GM18511 (cell line): ENCODE data around the gene MYLK4.
A peak's percentile ranks its signal among the peaks of the same experiment; 100 is the strongest.

Source experiments
- ATAC-seq: cut with Tn5 transposase; IDR thresholded peaks from one replicate; pipeline ENCODE4 v1.9.1; 2021; ENCODE audit warnings: mild to moderate bottlenecking, moderate library complexity; ENCODE audit not compliant: unreplicated experiment

Gene MYLK4

DNA sequence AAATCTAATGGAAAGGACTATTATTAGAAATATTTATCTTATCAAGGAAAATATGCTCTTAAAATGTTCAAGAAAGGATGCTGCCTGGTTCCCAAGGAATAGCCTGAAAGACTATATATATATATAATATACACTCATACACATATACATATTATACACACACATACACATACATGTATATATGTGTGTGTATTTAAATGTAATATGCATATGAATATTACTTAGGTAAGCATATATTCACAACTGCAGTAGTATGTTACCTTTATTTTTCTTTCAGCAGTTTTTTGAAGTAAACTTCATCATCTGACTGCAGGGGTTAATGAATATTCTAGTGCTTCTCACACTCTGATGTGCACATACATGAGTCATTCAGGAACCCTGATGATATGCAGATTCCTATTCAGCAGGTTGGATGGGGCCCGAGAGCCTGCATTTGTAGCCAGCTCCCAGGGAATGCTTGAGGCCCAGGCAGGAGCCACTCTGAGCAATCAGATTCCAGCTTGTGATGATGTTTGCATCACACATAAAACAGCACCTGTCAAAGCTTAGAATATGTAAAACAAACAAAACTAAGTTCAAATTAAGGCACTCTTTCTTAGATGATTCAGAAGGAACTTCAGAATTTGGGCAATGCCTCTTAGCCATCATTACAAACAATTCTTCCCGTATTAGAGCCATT is 16.1 kb downstream of the MYLK4 start:
- no peak for ATAC-seq

DNA sequence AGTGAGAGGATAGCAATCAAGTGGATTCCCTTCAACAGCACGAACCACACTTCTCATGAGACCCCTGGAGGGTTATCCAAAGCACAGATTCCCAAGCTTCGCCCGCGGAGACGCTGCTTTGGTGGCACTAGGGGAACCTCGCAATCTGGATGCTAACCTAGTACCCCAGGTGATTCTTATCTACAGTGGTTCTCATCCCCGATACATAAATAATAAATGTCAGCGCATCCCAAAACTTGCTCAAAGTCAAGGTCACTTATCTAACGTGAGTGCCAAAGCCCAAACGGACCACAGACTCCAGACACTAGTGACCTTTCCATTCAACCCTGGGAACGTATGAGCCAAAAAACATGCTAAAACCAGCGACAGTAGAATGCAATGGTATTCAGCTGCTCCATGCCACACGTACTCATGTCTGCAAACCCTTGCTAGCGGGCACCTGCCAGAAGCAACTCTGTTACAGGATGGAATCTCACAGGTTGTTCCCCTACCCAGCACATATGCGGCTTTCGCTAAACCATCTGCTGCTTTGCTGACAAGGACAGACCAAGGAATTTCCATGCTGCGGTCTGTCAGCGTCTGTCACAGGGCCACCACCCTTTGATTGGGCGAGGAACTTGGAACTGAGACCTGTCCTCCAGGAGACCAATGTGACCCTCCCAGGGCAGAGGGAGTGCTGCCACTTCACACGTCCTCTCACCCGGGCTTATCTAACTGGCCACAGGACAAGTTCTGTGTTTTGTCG is 16.8 kb downstream of the MYLK4 start:
- no peak for ATAC-seq

DNA sequence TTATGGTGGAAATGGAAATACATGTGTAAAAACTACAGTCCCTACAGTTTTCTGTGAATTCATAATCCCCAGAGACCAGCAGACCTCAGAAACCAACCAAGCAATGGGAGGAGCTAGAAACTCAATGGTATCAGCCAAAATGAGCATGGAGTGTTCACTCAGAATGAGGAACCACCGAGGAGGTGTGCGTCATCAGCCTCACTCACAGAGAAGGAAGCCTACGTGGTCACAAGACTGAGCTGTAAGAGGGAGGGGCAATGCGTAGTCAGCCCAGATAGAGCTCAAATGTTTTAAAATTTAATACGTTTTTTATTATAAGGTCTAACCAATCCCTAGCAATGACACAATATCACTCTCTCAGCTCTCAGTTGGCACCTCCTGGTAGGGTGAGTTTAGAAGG is 17.4 kb downstream of the MYLK4 start:
- peak; percentile 92 for ATAC-seq

DNA sequence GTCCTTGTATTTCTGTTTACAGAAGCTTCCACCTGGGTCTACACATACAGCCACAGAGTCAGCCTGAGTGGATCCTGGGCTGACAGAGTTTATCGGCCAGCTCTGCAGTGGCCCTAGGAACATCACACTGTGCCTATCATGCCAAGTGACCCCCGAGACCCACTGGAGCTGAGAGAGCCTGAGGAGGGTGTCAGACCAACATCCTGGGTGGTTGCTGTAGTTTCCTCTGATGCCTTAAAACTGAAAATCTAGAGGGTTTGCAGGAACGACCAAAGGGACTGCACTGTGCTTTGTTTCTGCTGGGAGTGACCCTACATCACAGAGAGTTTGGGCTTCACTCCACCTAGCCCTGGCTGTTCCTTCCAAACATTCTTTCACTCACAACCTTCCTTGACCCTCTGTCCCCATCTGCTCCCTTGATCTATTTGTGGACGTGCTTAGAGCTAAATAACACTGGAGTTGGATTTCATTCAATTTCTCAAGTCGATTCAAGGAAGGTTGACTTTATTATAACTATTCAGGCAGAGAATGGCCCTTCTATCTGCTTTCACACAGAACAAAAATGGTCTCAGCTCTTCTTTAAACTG is 18.1 kb downstream of the MYLK4 start:
- no peak for ATAC-seq

DNA sequence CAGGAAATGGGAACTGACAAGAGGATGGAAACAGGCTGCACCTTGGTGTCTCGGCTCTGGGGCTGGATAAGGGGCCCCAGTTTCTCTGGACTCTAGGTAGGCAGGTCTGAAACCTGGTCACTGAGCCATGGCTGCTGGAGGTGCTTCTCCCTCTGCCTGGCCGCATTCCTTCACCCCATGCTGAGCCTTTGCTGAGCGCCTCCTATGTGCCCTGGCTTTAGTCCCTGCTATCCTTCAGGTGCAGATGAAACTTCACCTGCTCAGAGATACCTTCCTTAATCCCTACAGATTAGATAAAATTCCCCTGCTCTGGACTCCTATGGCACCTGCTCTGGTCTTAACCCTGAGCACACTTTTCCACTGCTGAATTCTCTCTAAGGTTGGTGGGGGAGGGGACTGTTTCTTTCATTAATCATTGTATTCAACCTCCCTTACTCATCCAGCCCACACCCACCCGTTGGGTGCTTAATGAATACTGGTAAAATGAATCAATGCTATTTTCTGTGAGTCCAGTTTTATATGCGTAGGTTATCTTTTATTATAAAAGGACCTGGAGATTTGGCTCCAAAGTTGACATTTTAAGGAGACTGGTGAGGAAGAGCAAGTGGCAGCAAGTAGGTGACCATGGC is 19.3 kb downstream of the MYLK4 start:
- ATAC-seq, result no peak

DNA sequence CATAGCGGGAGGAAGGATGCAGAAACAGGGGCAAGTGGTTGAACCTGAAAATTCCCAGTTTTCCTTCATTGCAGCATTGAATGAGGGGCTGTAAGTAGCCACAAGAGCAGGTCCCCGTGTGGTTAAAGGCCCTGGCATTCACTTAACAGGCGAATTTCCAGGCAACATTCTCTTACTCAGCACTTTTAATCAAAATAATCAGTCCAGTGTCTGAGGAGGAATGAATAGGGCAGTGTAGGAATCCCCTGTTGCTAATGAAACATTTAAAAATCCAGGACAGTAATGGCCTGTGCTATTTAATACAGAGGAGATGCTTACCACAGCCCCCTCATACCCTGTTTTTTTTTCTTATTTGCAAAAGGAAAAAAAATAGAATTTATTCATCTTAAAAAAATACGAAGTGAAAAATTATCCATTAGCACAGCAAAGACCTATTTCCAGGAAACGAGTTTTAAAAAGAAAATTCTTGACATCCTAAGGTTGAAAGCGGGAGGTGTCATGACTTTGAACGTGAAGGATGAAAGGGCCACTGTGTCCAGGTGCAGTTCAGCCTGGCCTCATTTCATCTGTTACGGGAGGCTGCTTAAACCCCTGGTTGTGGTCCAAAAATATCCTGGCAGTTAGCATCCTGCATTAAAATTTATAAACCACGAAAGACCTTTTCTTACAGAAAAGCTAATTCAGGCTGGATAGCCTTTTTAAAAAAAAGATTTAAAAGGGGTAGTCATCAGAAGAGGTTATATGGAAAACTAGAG is 20.2 kb downstream of the MYLK4 start:
- ATAC-seq, result no peak

DNA sequence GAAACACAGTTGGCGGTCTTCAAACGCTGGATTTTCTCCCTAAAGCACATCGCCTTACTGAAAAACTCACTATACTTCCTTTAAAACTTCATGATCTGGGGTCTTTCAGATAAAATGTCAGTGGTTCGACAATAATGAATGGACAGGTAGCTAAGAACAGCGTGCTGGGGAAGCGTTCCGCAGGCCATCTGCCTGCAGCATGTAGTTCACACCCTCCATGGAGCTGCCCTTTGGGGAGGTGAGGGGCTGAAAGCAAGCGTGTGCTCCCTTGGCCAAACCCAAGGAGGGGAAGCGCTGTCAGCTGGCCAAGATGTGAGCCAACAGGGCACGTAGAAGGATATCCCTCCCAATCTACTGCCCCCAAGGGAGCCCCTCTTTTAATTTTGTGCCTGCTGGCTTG is 20.8 kb downstream of the MYLK4 start:
- ATAC-seq, result no peak

DNA sequence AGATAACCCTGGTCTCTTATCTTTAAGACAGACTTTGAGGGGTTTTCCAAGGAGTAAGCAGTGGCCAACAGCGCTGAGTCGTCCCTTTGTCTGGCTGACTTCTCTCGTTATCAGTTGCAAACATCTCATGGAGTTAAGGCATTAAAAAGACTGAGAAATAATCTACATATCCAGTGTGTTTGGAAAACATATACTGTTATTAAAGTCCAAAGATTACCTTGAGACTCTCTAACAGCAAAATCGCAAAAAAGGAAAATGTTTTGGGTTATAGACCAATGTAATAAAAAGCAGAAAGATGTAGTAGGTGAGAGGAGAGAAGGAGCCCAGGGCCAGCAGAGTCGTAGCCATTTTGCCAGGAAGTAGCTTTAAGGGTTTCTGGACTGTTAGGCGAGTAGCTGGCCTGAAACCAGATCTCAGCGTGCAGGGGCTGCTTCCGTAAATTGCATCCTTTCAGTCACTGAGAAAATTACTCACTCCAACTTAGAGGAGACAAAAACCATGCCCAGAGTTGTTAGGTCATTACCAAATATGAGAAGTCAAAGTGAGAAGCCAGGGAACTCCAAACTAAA is 24.6 kb downstream of the MYLK4 start:
- ATAC-seq, result peak; percentile 80

DNA sequence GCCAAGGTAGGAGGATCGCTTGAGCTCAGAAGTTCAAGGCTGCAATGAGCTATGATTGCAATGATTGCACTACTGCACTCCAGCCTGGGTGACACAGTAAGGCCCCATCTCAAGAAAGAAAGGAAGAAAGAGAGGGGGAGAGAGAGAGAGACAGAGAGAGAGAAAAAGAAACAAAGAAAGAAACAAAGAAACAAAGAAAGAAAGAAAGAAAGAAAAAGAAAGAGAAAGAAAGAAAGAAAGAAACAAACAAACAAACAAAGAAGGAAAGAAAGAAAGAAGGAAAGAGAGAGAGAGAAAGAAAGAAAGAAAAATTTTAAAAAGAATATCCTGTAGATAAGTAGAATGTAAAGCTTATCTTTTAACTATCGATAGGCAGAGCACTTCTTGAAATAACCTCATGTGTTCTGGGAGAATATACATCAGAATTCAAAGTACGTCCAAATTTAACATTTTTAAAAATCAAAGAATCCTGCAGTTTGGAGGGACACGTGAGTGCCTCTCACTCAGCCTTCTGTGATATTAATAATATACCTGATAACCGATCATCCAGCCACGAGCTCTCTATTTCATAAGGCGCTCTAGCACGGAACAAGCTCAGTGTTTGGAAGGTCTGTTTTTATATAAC is 25.2 kb downstream of the MYLK4 start:
- ATAC-seq, result no peak

DNA sequence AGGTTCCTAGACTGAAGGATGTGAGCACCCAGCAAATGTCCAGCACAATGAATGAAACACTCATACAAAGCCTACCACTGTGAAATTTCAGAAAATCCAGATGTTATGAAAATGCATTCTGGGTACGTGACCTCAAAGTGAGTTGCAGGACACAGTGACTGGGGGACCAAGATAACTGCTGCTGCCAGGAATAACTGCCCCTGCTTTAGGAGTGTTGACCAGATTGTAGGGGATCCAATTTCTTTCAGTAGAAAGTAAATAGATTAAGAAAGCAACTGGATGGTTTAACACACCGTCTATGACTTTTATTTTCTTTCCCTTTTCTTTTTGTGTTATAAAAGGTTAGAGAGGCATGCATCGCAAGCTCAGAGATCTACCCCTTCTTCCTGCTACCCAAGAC is 29.5 kb downstream of the MYLK4 start:
- no peak for ATAC-seq

DNA sequence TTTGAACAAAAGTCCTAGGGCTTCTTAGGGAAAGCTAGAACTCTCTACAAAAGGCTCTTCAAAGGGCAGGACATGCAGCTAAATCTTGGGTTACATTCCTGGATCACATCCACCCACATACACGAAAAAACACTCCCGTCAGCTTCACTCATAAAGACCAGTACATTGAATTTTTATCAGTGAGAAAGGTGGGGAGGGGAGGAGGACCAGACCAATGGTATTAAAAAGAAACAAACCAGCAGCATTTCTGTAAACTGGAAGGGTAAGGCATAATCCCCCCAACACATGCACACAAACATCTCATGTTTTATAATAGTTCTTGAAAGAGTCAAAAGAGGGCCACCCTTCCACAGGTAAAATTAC is 31.6 kb downstream of the MYLK4 start:
- no peak for ATAC-seq

DNA sequence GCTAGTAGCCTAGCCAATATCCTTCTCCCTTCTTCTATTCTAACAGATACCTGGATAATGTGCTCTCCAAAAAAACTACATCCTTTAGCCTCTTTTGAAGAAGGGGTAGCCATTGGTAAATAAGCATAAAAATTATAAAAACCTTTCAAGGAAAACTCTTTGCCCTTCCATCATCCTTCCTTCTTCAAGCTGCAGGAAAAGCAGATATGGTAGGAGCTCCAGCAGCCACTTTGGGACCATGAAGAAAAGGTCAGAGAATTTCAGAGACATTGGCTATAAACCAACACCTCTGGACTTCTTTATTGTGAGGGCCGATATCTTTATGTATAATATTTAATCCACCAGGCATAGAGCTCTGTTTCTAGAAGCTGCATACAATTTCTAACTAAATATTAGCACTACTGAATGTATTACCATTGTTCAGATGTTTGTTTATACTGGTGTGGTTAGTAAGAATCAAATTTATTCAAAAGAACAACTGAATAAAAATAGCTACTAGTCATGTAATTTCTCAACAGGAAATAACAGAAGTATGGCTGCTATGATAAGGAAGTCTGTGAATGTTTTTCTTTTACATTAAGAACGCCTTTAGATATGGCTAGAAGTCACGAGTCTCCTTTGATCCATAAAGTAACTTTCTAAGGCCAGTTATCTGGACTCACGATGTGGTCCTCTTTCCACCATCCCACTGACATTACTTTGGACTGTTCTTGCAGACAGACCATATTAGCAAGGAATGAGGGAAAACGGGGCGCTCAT is 32.2 kb downstream of the MYLK4 start:
- ATAC-seq, result no peak

DNA sequence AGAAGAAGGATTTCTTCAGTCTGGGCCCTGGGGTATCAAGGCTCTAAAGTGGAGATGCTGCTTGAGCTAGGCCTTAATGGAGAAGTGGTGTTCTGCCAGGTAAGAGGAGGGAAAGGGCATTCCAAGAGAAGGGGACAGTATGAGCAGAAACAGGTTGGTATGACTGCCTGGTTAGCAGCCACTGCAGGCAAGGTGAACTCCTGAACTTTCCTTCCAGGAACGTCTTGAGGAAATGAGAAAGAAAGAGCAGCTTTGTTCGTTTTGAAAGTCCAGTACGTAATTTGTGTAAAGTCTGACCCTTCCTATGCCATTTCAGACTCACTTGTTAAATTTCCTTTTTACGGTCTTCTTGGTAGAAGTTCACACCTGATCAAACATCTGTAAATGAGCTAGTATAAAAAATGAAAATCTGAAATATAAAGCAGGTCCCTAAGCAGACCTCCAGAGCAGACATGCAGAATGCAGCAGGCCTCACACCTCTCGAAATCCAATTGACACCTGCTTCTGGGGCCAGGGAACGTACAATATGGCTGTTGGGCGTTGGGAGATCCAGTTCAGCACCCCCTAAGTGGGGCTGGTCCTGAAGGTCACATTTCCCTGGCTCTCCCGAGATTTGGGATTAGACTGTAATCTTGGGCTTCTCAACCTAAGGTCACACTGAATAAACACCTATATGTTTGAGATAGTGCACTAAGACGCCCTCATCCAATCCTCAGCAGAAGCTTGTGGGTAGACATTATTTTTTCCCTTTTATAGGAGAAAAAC is 33.6 kb downstream of the MYLK4 start:
- ATAC-seq, result no peak

DNA sequence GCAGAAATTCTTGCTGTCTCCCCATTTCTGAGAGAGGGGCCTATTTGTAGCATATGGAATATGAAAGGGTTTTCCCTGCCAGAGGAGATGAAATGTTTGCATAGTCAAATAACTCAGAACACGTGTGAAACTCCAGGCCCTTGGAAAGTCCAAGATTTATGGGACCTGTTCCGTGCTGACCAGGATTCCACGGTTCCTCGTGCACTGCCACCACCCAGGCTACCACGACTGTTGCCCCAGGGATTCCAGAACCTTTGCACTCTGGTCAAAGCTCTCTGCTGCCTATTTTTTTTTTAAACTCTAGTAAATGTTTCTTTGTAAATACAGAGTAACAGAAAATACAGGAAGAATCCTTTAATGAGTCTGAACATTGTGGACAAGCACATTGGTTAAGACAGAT is 35.0 kb downstream of the MYLK4 start:
- ATAC-seq, result no peak

DNA sequence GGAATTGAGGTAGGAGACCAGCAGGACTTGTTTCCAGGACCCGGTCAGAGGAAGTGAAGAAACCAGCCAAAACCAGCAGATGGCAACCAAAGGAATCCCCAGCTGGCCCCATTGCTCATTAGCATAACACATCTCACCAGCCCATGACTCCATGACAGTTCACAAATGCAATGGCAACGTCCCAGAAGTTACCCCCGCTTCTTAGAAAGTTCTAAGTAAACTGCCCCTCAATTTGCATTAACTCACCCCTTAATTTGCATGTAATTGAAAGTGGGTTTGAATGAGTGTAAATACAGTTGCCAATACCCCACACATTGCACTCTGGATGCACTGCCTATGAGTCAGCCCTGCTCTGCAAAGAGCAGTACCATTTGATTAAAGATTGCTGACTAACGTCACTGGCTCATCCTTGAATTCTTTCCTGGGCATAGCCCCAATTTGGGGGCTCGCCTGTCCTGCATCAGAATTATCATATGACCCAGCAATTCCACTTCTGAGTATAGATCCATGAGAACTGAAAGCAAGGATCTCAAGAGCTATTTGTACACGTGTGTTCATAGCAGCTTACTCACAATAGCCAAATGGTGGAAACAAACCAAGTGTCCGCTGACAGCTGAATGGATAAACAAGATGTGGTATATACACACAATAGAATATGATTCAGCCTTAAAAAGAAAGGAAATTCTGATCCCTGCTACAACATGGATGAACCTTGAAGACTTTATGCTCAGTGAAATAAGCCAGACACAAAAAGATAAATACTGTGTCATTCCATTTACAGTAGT is 36.4 kb downstream of the MYLK4 start:
- ATAC-seq, result no peak

DNA sequence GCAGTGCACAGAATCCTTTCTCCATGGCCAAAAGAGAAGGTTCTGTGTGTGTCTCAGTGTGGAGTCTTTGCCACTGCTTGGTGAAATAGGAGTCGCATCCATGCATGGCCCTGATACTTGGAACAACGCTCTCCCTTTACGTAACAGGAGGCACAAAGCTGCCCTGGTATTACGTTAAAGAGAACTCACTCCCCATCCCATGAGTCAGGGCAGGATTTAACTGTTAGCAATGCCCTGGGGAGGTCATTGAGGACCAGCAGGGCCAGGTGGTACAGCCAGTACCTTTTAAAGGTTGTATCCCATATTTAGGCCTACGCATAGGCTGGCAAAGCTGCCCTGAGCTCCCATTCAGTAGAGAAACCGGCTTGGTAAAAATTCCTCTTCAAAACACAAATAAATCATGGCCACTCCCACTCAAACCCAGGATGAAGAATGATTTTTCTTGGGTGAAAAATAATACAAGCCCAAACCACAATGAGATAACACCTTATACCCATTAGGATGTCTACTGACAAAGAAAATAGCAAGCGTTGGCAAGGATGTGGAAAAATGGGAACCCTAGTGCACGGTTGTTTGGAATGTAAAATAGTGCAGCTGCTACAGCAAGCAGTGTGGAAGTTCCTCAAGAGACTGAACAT is 37.1 kb downstream of the MYLK4 start:
- ATAC-seq, result no peak

DNA sequence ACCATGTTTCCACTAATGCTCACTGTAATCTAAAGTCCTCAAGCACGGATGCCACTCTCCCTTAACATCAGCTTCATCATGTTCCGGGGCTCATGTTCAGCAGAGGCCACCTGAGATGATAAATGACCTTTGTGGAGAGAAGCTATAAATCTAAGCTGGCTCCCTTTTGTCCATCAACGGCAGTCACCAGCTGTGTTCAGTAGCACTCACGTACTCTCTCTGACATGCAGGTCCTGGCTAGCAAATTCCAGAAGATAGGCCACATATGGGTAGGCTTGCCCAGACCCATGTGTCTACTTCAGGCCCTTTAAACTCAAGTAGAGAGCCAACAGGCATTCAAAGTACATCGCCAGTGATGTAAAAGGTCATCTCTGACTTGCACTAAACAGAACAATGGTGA is 38.6 kb downstream of the MYLK4 start:
- ATAC-seq, result no peak

DNA sequence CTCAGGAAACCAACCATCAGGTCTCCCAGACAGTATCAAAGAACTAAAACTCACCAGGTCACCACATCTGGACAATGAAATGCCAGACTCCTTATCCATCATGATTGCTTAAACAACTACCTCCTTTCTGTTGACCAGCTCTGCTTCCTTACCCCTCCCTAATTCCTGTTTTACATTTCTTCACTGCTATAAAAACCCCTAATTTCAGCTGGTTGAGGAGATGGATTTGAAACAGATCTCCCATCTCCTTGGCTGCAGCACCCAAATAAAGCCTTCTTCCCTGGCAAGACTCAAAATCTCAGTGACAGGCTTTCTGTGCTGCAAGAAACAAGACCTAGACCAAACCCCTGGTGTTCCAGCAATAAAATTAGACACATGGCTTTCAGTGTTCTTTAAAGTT is 40.3 kb downstream of the MYLK4 start:
- ATAC-seq, result no peak
